G401.6 (cell line): ENCODE results near the gene S100A1.

Experiments
- FAIRE-seq: peaks from 2 replicates; lab custom pipeline; 2012; peaks lifted over from hg19 to GRCh38; lab: Jason Lieb, UNC

The S100A1 gene

GRCh38 chr1:153610811-153611301 lies 17.4 kb upstream of the S100A1 start:
- no peak for FAIRE-seq

GRCh38 chr1:153611356-153611755 lies 16.9 kb upstream of the S100A1 start:
- FAIRE-seq, result no peak

- FAIRE-seq, result no peak
Measured at GRCh38 chr1:153612111-153612754, 16.0 kb upstream of the S100A1 start.

- no peak for FAIRE-seq
Measured at GRCh38 chr1:153612755-153613331, 15.4 kb upstream of the S100A1 start, which contains the start of gene S100A16. Gene S100A16 (minus strand): TSS chr1:153613137. CDS start chr1:153608151, 4,986 bp downstream.

- FAIRE-seq, result no peak
Measured at GRCh38 chr1:153613406-153613805, 14.8 kb upstream of the S100A1 start.

GRCh38 chr1:153614189-153614900 lies 13.9 kb upstream of the S100A1 start:
- no peak for FAIRE-seq

GRCh38 chr1:153614906-153615305 lies 13.3 kb upstream of the S100A1 start:
- no peak for FAIRE-seq

- FAIRE-seq, result no peak
Measured at GRCh38 chr1:153615406-153615805, 12.8 kb upstream of the S100A1 start.

- no peak for FAIRE-seq
Measured at GRCh38 chr1:153616144-153616916, 11.9 kb upstream of the S100A1 start, which contains the start of gene S100A14. Gene S100A14 (minus strand): TSS chr1:153616325. CDS start chr1:153615858, 467 bp downstream.

GRCh38 chr1:153616917-153617311 lies 11.3 kb upstream of the S100A1 start:
- no peak for FAIRE-seq

- FAIRE-seq, result no peak
Measured at GRCh38 chr1:153617663-153618062, 10.6 kb upstream of the S100A1 start.

- FAIRE-seq, result no peak
Measured at GRCh38 chr1:153619171-153619570, 9.1 kb upstream of the S100A1 start.

GRCh38 chr1:153623101-153623500 lies 5.1 kb upstream of the S100A1 start:
- no peak for FAIRE-seq

GRCh38 chr1:153624965-153625611 lies 3.1 kb upstream of the S100A1 start:
- FAIRE-seq, result no peak

GRCh38 chr1:153626477-153626903 lies 1.7 kb upstream of the S100A1 start:
- FAIRE-seq, result no peak

GRCh38 chr1:153626904-153627714 lies 1.1 kb upstream of the S100A1 start, which contains the start of gene S100A13:
Gene S100A13 (minus strand): TSS chr1:153627505. CDS start chr1:153626472, 1,033 bp downstream.
- FAIRE-seq, result peak; percentile 95

GRCh38 chr1:153628638-153629342 lies 556 bp downstream of the S100A1 start:
- no peak for FAIRE-seq

GRCh38 chr1:153629343-153629665 lies 1.1 kb downstream of the S100A1 start:
- no peak for FAIRE-seq

GRCh38 chr1:153629971-153630370 lies 1.7 kb downstream of the S100A1 start:
- FAIRE-seq, result no peak

- FAIRE-seq, result no peak
Measured at GRCh38 chr1:153630384-153630783, 2.1 kb downstream of the S100A1 start.
